ENCODE results near the gene PICALM. TPM values are rescaled to one million over a fixed set of nuclear protein-coding genes. Genes with fewer than 3 reads are reported as not detected.

Gene PICALM
- total RNA-seq, 4 donors from 2014 or later: 287 to 339 (median 313) TPM

DNA sequence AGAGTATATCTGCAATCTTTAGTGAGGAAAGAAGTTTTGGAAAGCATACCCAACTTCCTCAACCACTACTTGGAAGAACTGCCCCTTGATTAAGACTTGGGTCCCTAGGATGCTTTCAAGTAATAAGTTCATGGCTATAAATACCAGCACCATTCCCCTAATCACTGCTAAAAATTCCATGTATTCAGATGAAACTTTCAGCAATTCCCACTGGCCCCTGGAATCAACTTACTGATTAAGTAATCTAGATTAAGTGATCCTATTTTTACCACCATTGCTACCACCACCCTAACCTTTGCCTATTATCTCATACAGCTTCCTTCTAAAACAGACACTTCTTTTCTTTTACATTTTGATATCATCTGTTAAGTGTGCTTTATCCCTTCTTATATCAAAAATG is 10.5 kb downstream of the PICALM start:
- Histone ChIP-seq H3K4me3 (no peak overlapping the region), H3K4me1 (peaks cover 0 to 91% (median 52%) of the 10 kb centered on the region in 4 donors), H3K9me3 (no peaks in the 10 kb centered on the region), H3K27ac (peak overlapping the region in 1 of 4 donors; percentile 21), H3K27me3 (no peaks in the 10 kb centered on the region), H3K36me3 (peaks cover 0 to 4% (median 0%) of the 10 kb centered on the region in 3 donors)
- TF ChIP-seq, protein P1, sequence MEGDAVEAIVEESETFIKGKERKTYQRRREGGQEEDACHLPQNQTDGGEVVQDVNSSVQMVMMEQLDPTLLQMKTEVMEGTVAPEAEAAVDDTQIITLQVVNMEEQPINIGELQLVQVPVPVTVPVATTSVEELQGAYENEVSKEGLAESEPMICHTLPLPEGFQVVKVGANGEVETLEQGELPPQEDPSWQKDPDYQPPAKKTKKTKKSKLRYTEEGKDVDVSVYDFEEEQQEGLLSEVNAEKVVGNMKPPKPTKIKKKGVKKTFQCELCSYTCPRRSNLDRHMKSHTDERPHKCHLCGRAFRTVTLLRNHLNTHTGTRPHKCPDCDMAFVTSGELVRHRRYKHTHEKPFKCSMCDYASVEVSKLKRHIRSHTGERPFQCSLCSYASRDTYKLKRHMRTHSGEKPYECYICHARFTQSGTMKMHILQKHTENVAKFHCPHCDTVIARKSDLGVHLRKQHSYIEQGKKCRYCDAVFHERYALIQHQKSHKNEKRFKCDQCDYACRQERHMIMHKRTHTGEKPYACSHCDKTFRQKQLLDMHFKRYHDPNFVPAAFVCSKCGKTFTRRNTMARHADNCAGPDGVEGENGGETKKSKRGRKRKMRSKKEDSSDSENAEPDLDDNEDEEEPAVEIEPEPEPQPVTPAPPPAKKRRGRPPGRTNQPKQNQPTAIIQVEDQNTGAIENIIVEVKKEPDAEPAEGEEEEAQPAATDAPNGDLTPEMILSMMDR (IDR thresholded peaks at IDR 0.05): no peak
- TF ChIP-seq POLR2A (IDR thresholded peaks at IDR 0.05) (no peak), EP300 (IDR thresholded peaks at IDR 0.05) (no peak)
- no peak for DNase-seq (ENCODE audit: low spot score in 2 of 2)

DNA sequence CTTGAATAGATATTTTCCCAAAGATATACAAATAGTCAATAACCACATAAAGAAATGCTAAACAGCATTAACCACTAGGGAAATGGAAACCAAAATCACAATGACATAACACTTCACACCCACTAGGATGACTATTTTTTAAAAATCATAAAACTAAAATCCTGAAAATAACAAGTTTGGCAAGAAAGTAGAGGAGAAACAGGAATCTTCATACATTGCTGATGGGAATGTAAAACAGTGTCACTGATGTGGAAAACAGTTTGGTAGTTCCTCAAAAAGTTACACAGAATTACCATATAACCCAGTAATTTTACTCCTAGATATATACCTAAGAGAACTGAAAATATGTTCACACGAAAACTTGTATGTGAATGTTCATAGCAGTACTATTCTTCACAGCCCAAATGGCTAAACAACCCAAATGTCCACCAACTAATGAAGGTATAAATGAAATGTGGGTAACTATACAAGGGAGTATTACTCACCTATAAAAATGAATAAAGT is 12.5 kb downstream of the PICALM start:
- Histone ChIP-seq H3K9me3 (no peaks in the 10 kb centered on the region), H3K36me3 (peaks cover 0 to 4% (median 0%) of the 10 kb centered on the region in 3 donors), H3K27ac (peak overlapping the region in 1 of 4 donors; percentile 7), H3K4me3 (no peak overlapping the region), H3K4me1 (peaks cover 0 to 89% (median 52%) of the 10 kb centered on the region in 4 donors), H3K27me3 (no peaks in the 10 kb centered on the region)
- 86 to 88% methylated on average over 1 of the region's 1 CpG for WGBS, 2 donors
- no peak for TF ChIP-seq POLR2A (IDR thresholded peaks at IDR 0.05)
- TF ChIP-seq EP300 (IDR thresholded peaks at IDR 0.05): no peak
- TF ChIP-seq, protein P1 (IDR thresholded peaks at IDR 0.05): no peak
- no peak for DNase-seq (ENCODE audit: low spot score in 2 of 2)

DNA sequence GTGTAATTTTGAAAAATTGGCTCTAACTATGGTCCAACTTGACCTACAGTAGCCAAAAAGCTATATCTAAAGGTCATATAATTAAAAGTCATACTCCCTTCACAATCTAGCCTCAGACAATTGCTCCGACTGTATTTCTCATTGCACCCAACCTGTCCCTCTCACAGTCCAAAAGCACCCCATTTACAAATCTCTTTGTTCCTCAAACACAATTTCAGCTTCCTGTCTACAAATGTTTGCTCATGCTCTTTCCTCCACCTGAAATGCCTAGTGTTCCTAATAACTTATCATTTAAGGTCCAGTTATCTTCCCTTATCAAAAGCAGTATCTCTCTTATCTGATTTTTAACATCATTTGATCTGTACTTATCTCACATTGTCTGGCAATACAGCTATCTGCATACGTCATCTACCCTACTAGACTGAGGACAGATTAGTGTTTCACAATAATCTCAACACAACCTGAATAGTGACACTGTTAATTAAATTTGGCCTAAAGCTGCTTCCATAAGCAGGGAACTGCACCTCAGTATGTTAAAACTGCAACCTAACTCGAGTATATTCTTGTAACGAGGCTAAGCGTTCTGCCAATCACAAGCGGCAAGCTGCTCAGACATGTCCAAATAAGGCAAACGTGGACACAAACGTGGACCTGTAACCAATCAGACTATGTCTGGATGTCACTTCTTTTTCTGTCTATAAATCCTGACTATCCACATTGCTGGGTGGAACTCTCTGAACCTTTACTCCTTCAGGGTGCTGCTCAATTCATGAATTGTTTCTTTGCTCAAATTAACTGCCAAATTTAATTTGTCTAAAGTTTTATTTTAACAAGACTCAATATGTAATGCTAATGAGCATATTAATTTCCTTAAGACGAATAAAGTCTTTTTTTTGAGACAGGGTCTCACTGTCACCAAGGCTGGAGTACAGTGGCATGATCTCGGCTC is 15.9 kb downstream of the PICALM start:
- Histone ChIP-seq H3K4me1 (peaks cover 0 to 86% (median 38%) of the 10 kb centered on the region in 4 donors), H3K27me3 (no peaks in the 10 kb centered on the region)
- 83 to 87% methylated on average over 10 of the region's 10 CpGs for WGBS, 2 donors

DNA sequence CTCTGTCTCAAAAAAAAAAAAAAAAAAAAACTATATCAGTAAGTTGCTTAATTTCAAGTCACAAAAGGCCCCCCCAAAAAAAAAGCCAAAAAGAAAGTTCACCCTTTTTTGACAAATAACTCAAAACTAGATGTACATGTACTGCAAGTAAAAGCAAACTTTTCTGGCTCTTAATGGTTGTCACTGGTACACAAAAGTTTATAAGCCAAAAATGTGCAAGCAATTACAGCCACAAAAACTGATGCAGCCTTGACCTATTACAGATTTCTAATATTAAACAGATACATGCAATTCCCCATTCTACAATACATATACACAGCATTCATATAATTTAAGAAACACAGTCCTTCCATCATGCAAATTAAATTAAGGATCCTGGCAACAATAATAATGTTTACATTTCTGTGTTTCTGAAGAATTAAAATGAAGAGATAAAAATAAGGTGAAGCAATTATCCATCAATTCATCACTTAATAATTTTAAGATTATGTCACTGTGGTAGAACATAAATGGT is 18.6 kb downstream of the PICALM start:
- no peak overlapping the region for H3K27ac ChIP-seq
- H3K4me1 ChIP-seq: peaks cover 0 to 87% (median 51%) of the 10 kb centered on the region in 4 donors
- H3K27me3 ChIP-seq: no peaks in the 10 kb centered on the region
- no peak overlapping the region for H3K4me3 ChIP-seq
- no peak for DNase-seq (ENCODE audit: low spot score in 2 of 2)
- no peak for TF ChIP-seq POLR2A (IDR thresholded peaks at IDR 0.05)
- no peak for TF ChIP-seq EP300 (IDR thresholded peaks at IDR 0.05)
- TF ChIP-seq, protein P1 (IDR thresholded peaks at IDR 0.05): no peak
- H3K36me3 ChIP-seq: no peaks in the 10 kb centered on the region
- H3K9me3 ChIP-seq: no peaks in the 10 kb centered on the region

More for the DNA sequence above, 15.9 kb downstream of the PICALM start:
- no peak for TF ChIP-seq POLR2A (IDR thresholded peaks at IDR 0.05)
- TF ChIP-seq, protein P1 (IDR thresholded peaks at IDR 0.05): no peak
- no peak for TF ChIP-seq EP300 (IDR thresholded peaks at IDR 0.05)
- peak overlapping the region in 1 of 4 donors; percentile 4 for H3K27ac ChIP-seq
- H3K4me3 ChIP-seq: no peak overlapping the region
- DNase-seq (ENCODE audit: low spot score in 2 of 2): no peak
- peaks cover 0 to 4% (median 0%) of the 10 kb centered on the region in 3 donors for H3K36me3 ChIP-seq
- H3K9me3 ChIP-seq: no peaks in the 10 kb centered on the region

Data from tibial nerve (tissue), 4 donors.